K562 (cell line): Measurements from ENCODE around the gene SSTR5.

ENCODE experiments used
- CTCF ChIP-seq, 3 experiments: IDR thresholded peaks in 2 of 3; conservative IDR thresholded peaks in 1 of 3; 2 replicates each; pipeline ENCODE4 v1.5.1; 2011 to 2012; ENCODE audit warnings: low read length in 3 of 3, mild to moderate bottlenecking in 3 of 3, control low read depth in 2 of 3, improper control_type of control experiment in 1 of 3, inconsistent platforms in 1 of 3, low read depth in 1 of 3, mixed read lengths in 1 of 3, moderate library complexity in 1 of 3; ENCODE audit not compliant: insufficient read depth in 2 of 3
- FOXP4 ChIP-seq: sonication (generic); formaldehyde crosslinking; IDR thresholded peaks from 2 replicates; pipeline ENCODE4 v1.8.0; 2022; ENCODE audit warnings: mild to moderate bottlenecking, missing genetic modification reagents, borderline replicate concordance
- POLR2AphosphoS5 ChIP-seq: IDR thresholded peaks from 2 replicates; pipeline ENCODE4 v1.6.1; 2011; ENCODE audit warnings: mild to moderate bottlenecking, low read depth, low read length, moderate library complexity; ENCODE audit not compliant: control insufficient read depth, insufficient read depth
- RAD21 ChIP-seq, 2 experiments: fragments of 250-450 bp in 1 of 2; fragments of 450-650 bp in 1 of 2; sonication (Bioruptor Pico) in 1 of 2; formaldehyde crosslinking in 1 of 2; IDR thresholded peaks in 1 of 2; conservative IDR thresholded peaks in 1 of 2; 2 replicates each; pipeline versions ENCODE4 v1.4.0 to v1.8.0; 2020 to 2022; ENCODE audit warnings: mild to moderate bottlenecking in 2 of 2, moderate library complexity in 1 of 2
- TCF7 ChIP-seq: sonication (generic); IDR thresholded peaks from 2 replicates; pipeline ENCODE4 v1.6.1; 2016; ENCODE audit warnings: antibody characterized with exemption, borderline replicate concordance
- ZEB2 ChIP-seq: fragments of 450-650 bp; IDR thresholded peaks from 2 replicates; pipeline ENCODE4 v1.6.1; 2016
- ZNF175 ChIP-seq: fragments of 200-800 bp; sonication (Bioruptor generic); IDR thresholded peaks from 2 replicates; pipeline ENCODE4 v1.6.1; 2016; ENCODE audit warnings: low read depth, mild to moderate bottlenecking, missing genetic modification characterization, missing compliant biosample characterization
- ZNF24 ChIP-seq: fragments of 450-650 bp; IDR thresholded peaks from 2 replicates; pipeline ENCODE4 v1.6.1; 2016

DNA sequence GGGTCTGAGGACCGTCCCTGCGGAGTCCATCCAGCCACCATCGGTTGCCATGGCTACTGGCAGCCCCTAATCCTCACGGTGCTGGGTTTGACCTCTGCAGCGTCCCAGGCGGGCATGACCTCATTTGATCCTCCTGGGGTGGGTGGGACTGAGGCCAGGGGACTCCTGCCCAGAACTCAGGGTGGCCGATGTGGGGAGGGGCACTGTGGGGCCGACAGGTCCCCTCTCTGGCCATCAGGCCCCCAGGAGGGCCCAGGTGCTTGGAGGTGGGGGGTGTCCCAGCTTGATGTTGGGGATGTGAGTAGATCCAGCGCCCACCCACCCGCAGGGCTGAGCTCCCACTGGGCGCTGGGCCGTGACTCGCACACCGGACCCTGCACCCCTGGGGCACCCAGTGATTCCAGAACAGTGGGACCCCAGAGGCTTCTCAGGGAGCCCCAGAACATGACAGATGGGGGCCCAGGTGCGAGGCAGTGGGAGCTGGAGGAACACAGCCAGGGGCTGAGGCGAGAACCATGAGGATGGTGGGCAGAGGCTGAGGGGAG lies 1.6 kb upstream of the SSTR5 start:
- TF ChIP-seq TCF7 = no peak
- no peak for TF ChIP-seq FOXP4 (CRISPR knock-in tag)
- TF ChIP-seq RAD21 (CRISPR knock-in tag; conservative IDR thresholded peaks at IDR 0.05 in 1 of 2, IDR thresholded peaks at IDR 0.05 in 1 of 2) = no peak
- TF ChIP-seq ZNF24 = no peak
- no peak for TF ChIP-seq ZEB2
- TF ChIP-seq ZNF175 (CRISPR knock-in tag) = no peak
- no peak for TF ChIP-seq CTCF (IDR thresholded peaks at IDR 0.05 in 2 of 3, conservative IDR thresholded peaks at IDR 0.05 in 1 of 3; ENCODE audit: insufficient read depth in 2 of 3, low read depth in 1 of 3, low read length in 3 of 3)
- no peak for TF ChIP-seq POLR2AphosphoS5
